GM21786 (cell line): ENCODE measurements around the gene DIPK1A.

Experiments used
- ATAC-seq: cut with Tn5 transposase; IDR thresholded peaks from one replicate; pipeline ENCODE4 v1.9.1; 2021; ENCODE audit not compliant: unreplicated experiment

DIPK1A gene

GRCh38 chr1:92879316-92879968 lies 81.8 kb downstream of the DIPK1A start:
- no peak for ATAC-seq

DNA sequence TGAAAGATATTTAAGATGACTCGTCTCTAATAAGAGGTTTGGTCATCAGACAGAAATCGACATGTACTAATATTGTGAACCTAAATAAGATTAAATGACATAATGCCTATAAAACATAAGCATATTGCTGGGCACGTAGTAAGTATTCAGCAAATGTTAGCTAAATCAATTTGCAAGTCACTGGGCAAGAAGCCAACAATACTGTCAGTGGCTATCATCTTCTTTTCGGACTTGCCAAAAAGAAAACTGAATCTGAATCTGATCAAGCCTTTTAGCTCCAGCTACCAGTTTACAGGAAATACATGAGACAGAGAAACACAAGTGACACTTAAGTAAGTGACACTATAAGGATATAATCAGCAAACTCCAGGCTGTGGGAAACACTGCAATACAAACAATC lies 83.5 kb downstream of the DIPK1A start:
- ATAC-seq, result no peak

DNA sequence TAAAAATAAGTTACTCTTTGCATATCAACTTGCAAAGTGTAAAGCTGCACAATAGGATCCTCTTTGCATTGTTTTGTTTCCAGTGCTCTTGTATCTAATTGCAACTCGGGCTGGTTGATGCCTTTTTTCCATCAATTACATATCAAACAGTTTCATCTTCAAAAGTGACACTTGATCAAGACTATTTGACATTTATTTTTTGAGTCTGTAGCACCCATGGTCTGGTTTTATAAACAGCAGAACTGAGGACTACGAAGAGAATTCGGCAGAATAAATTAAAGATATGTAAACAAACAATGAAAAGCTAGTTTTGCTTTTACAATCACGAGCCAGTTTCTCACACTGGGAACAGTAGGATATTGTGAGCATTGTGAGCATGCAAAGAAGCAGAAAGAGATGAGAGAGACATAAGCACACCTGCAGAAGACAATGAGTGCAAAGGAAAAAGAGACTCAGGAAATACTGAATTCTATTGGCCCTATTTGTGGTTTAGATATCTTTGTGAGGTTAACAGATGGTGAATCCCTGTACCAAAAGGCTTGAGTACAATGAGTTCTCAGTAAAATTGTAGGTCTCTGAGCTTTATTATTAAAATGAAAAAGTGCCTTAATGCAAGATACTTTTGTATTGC lies 84.1 kb downstream of the DIPK1A start:
- no peak for ATAC-seq

DNA sequence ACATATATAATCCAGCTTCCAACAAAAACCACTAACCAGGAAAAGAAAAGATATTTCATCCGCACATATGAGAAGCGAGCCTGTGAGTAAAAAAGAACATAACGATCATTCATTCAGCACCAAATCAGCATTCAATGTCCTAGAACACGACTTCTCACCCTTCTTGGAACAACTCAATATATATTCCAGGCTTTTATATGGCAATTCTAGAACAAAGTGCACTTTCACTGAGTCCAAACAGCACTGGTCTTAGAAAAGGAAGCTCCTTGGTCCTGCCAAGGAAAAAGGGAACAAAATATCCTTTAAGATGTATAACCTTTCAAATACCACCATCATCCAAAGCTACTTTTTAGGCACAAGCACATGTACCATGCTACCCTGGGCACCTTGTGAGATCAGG lies 84.9 kb downstream of the DIPK1A start:
- ATAC-seq, result no peak

- ATAC-seq, result no peak
Measured at GRCh38 chr1:92874987-92875386, 86.3 kb downstream of the DIPK1A start.

DNA sequence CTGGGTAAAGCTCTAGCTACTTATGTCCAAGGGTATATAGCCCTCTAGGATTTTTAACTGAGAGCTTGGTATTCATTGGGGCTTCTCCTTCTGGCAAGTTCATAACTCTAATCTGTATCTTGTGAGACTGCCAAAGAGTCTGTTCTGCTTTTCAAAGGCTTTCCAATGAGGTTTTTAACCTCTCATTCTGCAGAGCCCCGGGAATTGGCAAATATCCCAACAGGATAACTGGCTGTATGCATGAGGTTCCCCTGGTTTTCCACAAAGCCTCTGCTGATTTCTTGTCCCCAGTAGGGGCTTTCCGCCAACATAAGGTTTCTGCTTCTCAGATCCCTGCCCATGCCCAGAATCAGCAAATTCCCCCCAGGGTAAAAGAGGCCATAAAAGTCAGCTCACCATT lies 88.5 kb downstream of the DIPK1A start:
- no peak for ATAC-seq

DNA sequence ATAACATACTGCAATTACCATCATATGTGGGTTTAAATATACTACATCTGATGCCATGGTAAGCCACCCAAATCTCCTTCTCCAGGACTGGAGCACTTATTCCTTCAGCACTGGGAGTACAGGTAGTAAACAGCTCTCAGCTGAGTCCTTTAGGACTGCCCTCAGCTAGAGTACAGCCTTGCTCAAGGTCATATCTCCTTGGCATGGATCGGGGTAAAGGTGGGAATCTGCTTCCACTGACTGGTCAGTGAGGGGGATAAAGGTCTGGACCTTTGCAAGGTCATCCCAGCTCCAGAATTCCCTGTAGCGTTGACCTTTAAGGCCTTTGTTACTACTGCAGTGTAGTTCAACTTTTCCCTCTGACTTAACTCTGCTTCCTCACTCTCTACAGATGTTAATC lies 90.7 kb downstream of the DIPK1A start:
- no peak for ATAC-seq

DNA sequence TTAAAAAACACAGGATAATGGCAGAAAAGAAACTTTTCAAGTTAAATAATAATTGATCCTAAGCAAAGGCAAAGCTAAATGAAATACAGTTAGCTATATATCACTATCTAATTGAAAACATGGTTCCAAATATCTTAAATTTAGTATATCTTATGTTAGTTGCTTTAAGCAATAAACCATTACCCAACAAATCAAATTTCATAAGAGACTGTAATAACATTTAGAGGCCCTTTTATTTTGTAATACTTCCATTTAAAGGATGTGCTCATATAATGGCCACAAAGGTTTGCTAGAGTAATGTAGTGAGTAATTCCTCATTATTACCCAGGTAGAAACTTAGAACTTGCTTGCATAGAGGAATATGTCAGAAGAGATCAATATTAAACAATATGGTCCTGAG lies 97.1 kb downstream of the DIPK1A start:
- no peak for ATAC-seq

DNA sequence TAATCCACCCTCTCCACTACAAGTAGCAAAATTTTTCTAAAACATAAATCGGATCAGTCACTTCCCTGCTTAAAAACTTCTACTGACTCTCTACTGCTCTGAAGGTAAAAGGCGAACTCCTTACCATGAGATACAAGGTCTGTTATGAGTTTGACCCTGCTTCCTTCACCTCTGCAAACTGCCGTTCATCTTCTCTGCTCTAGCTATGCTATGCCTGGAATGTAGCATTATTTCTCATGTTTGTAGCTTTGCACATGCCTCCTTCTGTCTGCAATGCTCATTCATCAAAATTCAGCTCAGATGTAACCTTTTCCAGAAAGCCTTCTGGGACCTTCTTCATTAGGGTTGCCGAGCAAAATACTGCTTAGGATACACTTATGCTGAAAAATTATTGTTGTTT lies 98.7 kb downstream of the DIPK1A start:
- no peak for ATAC-seq

- no peak for ATAC-seq
Measured at GRCh38 chr1:92859400-92860039, 101.7 kb downstream of the DIPK1A start.

DNA sequence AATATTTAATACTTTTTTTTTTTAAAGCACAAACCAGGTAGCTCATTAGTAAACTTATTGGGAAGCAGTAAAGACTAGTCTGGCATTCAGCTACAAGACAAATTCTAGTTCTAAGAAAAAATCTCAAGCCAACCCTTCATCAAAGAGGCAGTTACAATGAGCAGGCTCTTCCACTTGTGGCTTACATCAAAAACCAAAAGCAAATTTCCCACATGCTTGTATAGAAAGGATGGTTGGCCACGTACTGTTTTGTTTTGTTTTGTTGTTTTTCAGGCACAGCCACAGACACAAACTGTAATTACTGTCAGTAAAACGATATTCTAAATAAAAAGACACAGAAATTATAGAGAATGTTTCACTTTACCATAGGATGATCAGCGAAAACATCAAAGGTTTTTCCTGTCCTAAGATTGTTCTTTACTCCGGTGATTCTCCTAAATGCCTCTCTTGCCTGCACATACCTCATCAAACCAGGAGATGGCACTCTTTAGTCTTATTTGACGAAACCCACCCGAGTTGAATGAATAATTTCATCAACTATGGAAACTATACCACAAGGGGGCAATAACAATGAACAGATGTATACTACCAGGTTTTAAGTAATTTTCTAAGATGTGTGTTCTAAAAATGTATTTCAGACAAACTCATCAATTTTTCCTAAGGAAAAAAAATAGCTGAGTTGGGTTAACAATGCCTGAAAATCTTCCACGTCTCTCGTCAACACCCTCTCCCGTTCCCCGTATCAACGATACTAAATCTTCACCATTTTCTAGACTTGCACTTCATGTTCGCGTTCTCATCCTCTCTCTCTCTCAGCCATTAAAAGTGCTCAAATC lies 102.5 kb downstream of the DIPK1A start:
- ATAC-seq, result peak; percentile 61

GRCh38 chr1:92857817-92858216 lies 103.4 kb downstream of the DIPK1A start:
- ATAC-seq, result no peak

DNA sequence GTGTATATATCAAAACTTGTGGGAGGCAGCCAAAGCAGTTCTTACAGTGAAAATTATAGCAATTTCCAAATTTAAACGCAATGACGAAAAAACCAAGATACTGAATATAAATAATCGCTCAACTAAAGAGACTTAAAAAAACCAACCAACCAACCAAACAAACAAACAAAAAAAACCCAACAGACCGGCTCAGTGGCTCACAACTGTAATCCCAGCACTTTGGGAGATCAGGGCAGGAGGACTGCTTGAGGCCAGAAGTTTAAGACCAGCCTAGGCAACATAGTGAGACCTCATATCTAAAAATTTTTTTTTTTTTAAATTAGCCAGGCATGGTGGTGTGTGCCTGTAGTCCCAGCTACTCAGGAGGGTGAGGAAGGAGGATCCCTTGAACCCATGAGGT lies 106.0 kb downstream of the DIPK1A start:
- no peak for ATAC-seq

- no peak for ATAC-seq
Measured at GRCh38 chr1:92854101-92854785, 107.0 kb downstream of the DIPK1A start.

- ATAC-seq, result no peak
Measured at GRCh38 chr1:92853299-92853698, 108.0 kb downstream of the DIPK1A start.

- ATAC-seq, result no peak
Measured at GRCh38 chr1:92851729-92852128, 109.5 kb downstream of the DIPK1A start.

DNA sequence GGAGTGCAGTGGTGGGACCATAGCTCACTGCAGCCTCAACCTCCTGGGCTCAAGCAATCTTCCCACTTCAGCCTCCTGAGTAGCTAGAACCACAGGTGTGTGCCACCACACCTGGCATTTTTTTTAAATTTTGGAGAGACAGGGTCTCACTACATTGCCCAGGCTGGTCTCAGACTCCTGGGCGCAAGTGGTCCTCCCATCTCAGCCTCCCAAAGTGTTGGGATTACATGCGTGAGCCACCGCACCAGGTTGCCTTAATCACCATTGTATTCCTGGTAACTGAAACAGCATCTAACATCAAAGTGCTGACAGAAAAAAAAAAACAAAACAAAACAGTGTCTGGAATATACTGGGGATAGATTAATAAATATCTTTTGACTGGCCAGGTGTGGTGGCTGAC lies 111.2 kb downstream of the DIPK1A start:
- no peak for ATAC-seq

- ATAC-seq, result no peak
Measured at GRCh38 chr1:92848201-92848600, 113.1 kb downstream of the DIPK1A start.

- ATAC-seq, result no peak
Measured at GRCh38 chr1:92845908-92846307, 115.4 kb downstream of the DIPK1A start.

DNA sequence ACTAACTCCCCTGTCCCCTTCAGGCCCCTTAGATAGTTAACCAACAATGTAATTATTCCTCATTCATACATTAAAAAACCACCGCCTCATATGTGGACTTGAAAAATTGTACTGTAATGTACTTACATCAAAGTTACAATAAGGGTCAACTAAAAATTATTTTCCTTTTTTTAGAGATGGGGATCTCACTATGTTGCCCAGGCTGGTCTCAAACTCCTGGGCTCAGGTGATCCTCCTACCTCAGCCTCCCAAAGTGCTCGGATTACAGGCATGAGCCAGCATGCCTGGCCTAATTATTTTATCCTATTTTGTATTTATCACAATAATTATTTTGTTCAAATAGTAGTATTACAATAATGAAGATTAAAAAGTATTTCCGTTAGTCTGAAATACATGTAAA lies 116.8 kb downstream of the DIPK1A start:
- ATAC-seq, result no peak
